ENCODE measurements around the gene CATSPER3. TPM values are rescaled to one million over a fixed set of nuclear protein-coding genes. Genes with fewer than 3 reads are reported as not detected.

CATSPER3 gene
- total RNA-seq, 1 experiment from 2014 or later, result 0.37 TPM

DNA sequence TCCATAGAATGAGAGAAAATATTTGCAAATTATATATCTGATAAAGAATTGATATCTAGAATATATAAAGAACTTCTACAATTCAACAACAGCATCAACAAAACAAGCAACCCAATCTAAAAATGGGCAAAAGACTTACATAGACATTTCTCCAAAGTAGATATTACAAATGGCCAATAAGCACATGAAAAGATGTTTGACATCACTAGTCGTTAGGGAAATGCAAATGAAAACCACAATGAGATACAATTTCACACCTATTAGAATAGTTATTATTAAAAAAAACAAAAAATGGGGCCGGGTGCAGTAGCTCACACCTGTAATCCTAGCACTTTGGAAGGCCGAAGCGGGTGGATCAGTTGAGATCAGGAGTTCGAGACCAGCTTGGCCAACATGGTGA is 24.4 kb downstream of the CATSPER3 start (continued):
- TF ChIP-seq SP1 (CRISPR knock-in tag; conservative IDR thresholded peaks at IDR 0.05), result no peak
- TF ChIP-seq TEAD4 (CRISPR knock-in tag; IDR thresholded peaks at IDR 0.05), result no peak
- TF ChIP-seq, protein P1, sequence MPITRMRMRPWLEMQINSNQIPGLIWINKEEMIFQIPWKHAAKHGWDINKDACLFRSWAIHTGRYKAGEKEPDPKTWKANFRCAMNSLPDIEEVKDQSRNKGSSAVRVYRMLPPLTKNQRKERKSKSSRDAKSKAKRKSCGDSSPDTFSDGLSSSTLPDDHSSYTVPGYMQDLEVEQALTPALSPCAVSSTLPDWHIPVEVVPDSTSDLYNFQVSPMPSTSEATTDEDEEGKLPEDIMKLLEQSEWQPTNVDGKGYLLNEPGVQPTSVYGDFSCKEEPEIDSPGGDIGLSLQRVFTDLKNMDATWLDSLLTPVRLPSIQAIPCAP (CRISPR knock-in tag; IDR thresholded peaks at IDR 0.05), result no peak
- TF ChIP-seq, protein P2, sequence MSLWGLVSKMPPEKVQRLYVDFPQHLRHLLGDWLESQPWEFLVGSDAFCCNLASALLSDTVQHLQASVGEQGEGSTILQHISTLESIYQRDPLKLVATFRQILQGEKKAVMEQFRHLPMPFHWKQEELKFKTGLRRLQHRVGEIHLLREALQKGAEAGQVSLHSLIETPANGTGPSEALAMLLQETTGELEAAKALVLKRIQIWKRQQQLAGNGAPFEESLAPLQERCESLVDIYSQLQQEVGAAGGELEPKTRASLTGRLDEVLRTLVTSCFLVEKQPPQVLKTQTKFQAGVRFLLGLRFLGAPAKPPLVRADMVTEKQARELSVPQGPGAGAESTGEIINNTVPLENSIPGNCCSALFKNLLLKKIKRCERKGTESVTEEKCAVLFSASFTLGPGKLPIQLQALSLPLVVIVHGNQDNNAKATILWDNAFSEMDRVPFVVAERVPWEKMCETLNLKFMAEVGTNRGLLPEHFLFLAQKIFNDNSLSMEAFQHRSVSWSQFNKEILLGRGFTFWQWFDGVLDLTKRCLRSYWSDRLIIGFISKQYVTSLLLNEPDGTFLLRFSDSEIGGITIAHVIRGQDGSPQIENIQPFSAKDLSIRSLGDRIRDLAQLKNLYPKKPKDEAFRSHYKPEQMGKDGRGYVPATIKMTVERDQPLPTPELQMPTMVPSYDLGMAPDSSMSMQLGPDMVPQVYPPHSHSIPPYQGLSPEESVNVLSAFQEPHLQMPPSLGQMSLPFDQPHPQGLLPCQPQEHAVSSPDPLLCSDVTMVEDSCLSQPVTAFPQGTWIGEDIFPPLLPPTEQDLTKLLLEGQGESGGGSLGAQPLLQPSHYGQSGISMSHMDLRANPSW (CRISPR knock-in tag; conservative IDR thresholded peaks at IDR 0.05; ENCODE audit: low read depth), result no peak
- no peak for TF ChIP-seq NR2C2 (CRISPR knock-in tag; IDR thresholded peaks at IDR 0.05)

DNA sequence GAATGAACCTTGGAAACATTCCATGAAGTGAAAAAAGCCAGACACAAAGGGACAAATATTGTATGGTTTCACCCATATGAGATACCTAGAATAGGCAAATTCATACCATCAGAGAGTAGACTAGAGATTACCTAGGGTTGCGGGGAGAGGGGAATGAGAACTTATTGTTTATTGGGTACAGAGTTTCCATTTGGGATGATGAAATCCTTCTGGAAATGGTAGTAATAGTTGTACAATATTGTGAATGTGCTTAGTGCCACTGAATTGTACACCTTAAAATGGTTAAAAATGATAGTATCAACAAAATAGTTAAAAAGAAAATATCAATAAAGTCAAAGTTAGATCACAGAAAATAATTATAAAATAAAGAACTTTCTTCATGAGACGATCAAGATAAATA is 25.5 kb downstream of the CATSPER3 start:
- Mint-ChIP-seq H3K27ac (no peak overlapping the region), H3K9me3 (peaks cover 11% of the 10 kb centered on the region), H3K4me3 (no peak overlapping the region), H3K36me3 (0 out of 2 replicates have a peak, but pooled peaks cover 8% of the 10 kb centered on the region), H3K27me3 (ENCODE audit: low read depth) (peaks cover 11% of the 10 kb centered on the region), H3K4me1 (peaks cover 25% of the 10 kb centered on the region)
- TF ChIP-seq, protein P3, sequence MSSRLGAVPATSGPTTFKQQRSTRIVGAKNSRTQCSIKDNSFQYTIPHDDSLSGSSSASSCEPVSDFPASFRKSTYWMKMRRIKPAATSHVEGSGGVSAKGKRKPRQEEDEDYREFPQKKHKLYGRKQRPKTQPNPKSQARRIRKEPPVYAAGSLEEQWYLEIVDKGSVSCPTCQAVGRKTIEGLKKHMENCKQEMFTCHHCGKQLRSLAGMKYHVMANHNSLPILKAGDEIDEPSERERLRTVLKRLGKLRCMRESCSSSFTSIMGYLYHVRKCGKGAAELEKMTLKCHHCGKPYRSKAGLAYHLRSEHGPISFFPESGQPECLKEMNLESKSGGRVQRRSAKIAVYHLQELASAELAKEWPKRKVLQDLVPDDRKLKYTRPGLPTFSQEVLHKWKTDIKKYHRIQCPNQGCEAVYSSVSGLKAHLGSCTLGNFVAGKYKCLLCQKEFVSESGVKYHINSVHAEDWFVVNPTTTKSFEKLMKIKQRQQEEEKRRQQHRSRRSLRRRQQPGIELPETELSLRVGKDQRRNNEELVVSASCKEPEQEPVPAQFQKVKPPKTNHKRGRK (CRISPR knock-in tag; IDR thresholded peaks at IDR 0.05; ENCODE audit: borderline replicate concordance), result no peak
- no peak for TF ChIP-seq GABPB1 (CRISPR knock-in tag; IDR thresholded peaks at IDR 0.05)
- no peak for TF ChIP-seq ATF1 (CRISPR knock-in tag; IDR thresholded peaks at IDR 0.05)
- TF ChIP-seq ZSCAN18 (CRISPR knock-in tag; IDR thresholded peaks at IDR 0.05), result no peak
- TF ChIP-seq NFYB (CRISPR knock-in tag; conservative IDR thresholded peaks at IDR 0.05; ENCODE audit: low read depth), result no peak
- no peak for TF ChIP-seq ZNF121 (CRISPR knock-in tag; IDR thresholded peaks at IDR 0.05)
- no peak for TF ChIP-seq E2F4 (CRISPR knock-in tag; IDR thresholded peaks at IDR 0.05; ENCODE audit: borderline replicate concordance, low read depth)
- TF ChIP-seq MXD4 (CRISPR knock-in tag; IDR thresholded peaks at IDR 0.05; ENCODE audit: borderline replicate concordance), result no peak
- TF ChIP-seq, protein P2 (CRISPR knock-in tag; conservative IDR thresholded peaks at IDR 0.05; ENCODE audit: low read depth), result no peak
- no peak for TF ChIP-seq ZNF317 (CRISPR knock-in tag; IDR thresholded peaks at IDR 0.05; ENCODE audit: borderline replicate concordance, low read depth)
- TF ChIP-seq, protein P4, sequence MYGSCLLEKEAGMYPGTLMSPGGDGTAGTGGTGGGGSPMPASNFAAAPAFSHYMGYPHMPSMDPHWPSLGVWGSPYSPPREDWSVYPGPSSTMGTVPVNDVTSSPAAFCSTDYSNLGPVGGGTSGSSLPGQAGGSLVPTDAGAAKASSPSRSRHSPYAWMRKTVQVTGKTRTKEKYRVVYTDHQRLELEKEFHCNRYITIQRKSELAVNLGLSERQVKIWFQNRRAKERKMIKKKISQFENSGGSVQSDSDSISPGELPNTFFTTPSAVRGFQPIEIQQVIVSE (CRISPR knock-in tag; IDR thresholded peaks at IDR 0.05; ENCODE audit: borderline replicate concordance), result no peak
- no peak for TF ChIP-seq CREM (CRISPR knock-in tag; IDR thresholded peaks at IDR 0.05)
- TF ChIP-seq, protein P5, sequence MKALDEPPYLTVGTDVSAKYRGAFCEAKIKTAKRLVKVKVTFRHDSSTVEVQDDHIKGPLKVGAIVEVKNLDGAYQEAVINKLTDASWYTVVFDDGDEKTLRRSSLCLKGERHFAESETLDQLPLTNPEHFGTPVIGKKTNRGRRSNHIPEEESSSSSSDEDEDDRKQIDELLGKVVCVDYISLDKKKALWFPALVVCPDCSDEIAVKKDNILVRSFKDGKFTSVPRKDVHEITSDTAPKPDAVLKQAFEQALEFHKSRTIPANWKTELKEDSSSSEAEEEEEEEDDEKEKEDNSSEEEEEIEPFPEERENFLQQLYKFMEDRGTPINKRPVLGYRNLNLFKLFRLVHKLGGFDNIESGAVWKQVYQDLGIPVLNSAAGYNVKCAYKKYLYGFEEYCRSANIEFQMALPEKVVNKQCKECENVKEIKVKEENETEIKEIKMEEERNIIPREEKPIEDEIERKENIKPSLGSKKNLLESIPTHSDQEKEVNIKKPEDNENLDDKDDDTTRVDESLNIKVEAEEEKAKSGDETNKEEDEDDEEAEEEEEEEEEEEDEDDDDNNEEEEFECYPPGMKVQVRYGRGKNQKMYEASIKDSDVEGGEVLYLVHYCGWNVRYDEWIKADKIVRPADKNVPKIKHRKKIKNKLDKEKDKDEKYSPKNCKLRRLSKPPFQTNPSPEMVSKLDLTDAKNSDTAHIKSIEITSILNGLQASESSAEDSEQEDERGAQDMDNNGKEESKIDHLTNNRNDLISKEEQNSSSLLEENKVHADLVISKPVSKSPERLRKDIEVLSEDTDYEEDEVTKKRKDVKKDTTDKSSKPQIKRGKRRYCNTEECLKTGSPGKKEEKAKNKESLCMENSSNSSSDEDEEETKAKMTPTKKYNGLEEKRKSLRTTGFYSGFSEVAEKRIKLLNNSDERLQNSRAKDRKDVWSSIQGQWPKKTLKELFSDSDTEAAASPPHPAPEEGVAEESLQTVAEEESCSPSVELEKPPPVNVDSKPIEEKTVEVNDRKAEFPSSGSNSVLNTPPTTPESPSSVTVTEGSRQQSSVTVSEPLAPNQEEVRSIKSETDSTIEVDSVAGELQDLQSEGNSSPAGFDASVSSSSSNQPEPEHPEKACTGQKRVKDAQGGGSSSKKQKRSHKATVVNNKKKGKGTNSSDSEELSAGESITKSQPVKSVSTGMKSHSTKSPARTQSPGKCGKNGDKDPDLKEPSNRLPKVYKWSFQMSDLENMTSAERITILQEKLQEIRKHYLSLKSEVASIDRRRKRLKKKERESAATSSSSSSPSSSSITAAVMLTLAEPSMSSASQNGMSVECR (CRISPR knock-in tag; IDR thresholded peaks at IDR 0.05; ENCODE audit: borderline replicate concordance), result no peak
- TF ChIP-seq ZBTB21 (CRISPR knock-in tag; IDR thresholded peaks at IDR 0.05; ENCODE audit: borderline replicate concordance), result no peak
- DNase-seq (ENCODE audit: low spot score) (no peak), ATAC-seq (no peak)
- ChIA-PET CTCF (no interaction called here), POLR2A (no interaction called here)

All from WTC11 (cell line).